SK-MEL-5 (cell line): ENCODE results near the gene ANKRD12. TPM values are rescaled to one million over a fixed set of nuclear protein-coding genes. Genes with fewer than 3 reads are reported as not detected.
"Not testable (repeated sequence)": the region's sequence is repeated elsewhere in the genome, so short reads cannot be mapped to it uniquely, and the experiment has no call there.

Source experiments
- DNase-seq: peaks from one replicate; pipeline ENCODE4 v3.0.0-alpha.2; 2016; ENCODE audit warnings: low read depth, low spot score
- in situ Hi-C: cut with HindIII; loops from 2 replicates; pipeline ENCODE4 v1.10.0; 2016; ENCODE audit warnings: low sequenced_read_pairs, high pct_unique_total_duplicates, low pct_unique_long_range_greater_than_20kb
- total RNA-seq: library from RNA; depleted of rRNA; stranded (reverse); fragments of >200 nt; shearing (Covaris generic); gene quantifications from 2 replicates; pipeline ENCODE4 v1.2.3, GENCODE V29; 2014

Gene ANKRD12
- total RNA-seq, 1 experiment from 2014 or later: 41.5 TPM

GRCh38 chr18:9135081-9135911 is 1.3 kb upstream of the ANKRD12 start:
- no peak for DNase-seq
- in situ Hi-C loops: no loop called here

GRCh38 chr18:9135912-9136314 is 668 bp upstream of the ANKRD12 start:
- DNase-seq: peak; percentile 36
- in situ Hi-C loops: no loop called here

DNA sequence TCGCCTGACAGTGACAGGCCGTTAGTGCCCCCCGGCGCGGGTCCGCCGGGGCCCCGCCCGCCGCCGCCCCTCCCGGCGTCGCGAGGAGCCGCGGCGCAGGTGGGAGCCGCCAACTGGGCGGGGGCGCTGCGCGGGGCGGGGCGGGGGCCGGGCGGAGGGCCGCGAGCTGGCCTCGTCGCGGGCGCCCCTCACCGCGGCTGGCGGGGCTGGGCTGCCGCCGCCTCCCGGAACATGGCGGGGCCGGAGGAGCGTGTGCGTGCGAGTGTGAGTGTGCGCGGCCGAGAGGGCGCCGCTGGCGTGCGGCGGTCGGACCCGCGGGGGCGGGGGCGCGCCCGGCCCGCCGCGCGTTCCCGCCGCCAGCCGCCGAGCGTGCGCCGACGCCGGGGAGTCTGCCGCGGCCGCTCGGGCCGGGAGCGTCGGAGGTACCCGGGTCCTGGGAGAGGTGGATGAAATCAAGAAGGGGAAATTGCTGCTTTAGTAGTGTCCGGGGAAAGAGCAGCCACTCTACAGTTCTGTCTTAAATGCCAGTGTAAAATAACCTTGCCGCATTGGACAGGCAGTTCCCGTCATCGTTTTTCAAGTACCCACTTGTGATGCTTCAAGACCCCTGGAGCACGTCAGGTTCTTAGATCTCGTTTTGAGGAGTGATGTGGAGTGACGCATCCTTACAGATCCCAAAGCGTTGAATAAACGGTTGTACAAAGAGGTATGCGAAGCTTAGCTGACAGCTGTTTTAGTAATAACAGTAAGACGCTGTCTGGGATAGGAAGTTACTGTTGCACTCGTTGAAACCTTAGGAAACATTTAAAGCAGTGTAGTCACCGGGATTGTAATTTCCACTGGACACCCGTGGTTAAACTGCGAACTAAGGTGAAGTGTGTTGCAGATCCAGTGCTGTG is 836 bp downstream of the ANKRD12 start:
- peak; percentile 72 for DNase-seq
- in situ Hi-C loops: no loop called here

DNA sequence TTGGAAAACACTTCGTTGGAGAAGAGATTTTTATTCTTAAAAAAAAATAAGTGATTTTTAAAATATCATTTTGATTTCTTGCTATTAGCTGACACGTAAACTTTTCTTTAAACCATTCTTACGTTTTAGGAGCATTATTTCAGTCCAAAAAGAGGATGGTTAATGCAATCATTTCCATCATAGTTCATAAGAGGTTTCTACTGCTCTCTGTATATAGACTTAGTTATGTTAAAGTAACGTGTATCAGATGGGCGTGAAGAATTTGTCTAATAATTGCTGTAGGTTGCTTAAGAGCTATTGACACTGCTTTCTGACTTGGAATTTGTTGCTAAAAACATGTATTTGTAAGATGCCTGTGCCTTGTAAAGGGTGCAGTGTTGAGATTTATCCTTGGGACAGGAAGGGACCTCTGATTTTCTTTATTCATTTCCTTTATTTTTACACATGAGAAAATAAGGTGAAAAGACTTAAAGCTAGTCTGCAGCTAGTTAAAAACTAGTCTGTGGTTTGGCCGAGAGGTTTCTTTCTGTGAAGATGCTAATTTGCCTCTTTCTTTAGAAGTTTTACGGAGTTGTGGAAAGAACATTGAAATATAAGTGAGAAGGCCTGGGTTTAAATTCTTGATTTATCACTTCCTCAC is 2.9 kb downstream of the ANKRD12 start:
- no peak for DNase-seq
- in situ Hi-C loops: no loop called here

- DNase-seq: no peak
- in situ Hi-C loops: no loop called here
Observed at GRCh38 chr18:9140381-9140780, 3.8 kb downstream of the ANKRD12 start.

DNA sequence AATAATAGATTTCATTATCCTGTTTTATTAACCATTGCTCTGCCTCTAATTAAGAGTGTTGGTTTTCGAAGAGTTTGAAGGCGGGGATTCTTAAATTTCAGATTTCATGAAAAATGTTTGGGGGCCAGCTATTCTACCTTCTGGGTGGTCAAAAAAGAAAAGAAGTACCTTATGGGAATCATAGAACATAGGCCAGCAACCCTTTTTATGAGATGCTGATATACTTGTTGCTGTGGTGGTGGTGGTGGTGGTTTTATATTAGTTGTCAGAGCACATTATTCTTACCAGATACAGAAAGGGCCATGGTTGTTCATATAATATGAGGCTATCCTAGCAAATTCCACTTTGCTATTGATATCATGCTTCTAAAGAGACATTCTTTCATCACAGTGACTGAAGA is 4.4 kb downstream of the ANKRD12 start:
- in situ Hi-C loops: no loop called here
- no peak for DNase-seq

DNA sequence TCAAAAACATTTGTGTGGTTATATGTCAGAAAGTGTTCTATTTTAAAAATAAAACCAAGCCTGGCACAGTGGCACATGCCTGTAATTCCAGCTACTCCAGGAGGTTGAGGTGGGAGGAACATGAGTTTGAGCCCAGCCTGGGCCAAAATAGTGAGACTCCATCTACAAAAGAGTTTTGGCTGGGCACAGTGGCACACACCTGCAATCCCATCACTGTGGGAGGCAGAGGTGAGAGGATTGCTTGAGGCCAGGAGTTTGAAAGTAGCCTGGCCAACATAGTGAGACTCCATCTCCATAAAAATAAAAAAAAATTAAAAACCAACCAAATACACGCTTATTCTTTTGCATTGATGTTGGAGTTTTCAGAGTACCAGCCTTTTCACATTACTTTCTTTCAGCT is 9.6 kb downstream of the ANKRD12 start:
- in situ Hi-C loops: no loop called here
- no peak for DNase-seq

- in situ Hi-C loops: no loop called here
- DNase-seq: peak; percentile 77
Observed at GRCh38 chr18:9147440-9148202, 11.0 kb downstream of the ANKRD12 start.

DNA sequence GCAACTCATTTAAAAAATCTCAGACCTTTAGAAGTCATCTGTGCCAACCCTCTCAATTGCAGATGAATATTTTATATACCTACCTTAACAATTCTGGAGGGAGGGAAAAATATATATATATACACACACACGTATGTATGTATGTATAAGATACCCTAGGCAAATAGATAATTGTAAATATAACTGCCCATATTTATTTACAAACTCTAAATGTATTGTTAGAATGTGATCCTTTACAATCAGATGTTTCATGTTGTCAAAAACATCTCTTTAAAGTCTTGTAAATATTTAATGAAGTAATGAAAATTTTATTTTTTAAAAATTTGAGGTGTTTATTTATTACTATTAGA is 11.6 kb downstream of the ANKRD12 start:
- DNase-seq: no peak

GRCh38 chr18:9150121-9150520 is 13.5 kb downstream of the ANKRD12 start:
- in situ Hi-C loops: no loop called here
- no peak for DNase-seq

More for the DNA sequence above, 11.6 kb downstream of the ANKRD12 start:
- in situ Hi-C loops: no loop called here

DNA sequence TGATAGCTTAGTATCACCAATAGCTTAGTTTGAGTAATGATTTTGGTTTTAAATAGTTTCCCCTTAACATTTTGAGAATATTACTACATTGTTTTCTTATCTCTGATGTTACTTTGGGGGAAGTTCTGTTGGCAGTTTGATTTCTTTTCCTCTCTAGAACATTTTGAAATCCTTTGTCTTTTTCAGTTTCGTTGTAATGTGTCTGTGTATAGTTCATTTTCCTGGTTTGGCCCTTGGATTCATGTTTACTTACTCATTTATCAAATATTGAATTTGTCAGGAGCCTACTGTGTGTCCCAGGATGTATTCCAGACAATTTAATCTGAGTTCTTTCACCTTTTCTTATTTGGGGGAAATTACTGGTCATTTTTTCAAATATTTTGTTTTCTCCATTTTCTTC is 16.7 kb downstream of the ANKRD12 start:
- in situ Hi-C loops: no loop called here

DNA sequence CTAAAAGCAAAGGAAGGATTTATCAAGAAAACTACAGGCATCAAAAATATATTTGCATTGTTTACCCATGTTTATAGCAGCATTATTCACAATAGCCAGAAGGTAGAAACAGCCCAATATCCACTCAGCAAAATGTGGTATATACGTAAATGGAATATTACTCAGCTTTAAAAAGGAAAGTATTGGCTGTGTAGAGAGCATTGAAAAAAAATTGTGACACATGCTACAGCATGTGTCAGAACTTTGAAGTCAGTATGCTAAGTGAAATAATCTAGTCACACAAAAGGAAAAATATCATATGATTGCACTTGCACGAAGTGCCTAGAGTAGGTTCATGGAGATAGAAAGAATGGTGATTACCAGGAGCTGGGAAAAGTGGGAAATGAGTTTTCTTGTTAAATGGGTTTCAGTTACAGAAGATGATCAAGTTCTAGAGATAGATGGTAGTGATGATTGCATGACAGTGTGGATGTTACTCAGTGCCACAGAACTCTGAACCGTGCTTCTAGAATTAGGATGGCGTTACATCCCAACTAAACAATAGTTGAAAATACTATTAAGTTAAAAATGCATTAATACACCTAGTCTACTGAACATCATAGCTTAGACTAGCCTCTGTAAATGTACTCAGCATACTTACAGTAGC is 20.1 kb downstream of the ANKRD12 start:
- in situ Hi-C loops: no loop called here
- no peak for DNase-seq

More for the DNA sequence above, 16.7 kb downstream of the ANKRD12 start:
- DNase-seq: no peak

DNA sequence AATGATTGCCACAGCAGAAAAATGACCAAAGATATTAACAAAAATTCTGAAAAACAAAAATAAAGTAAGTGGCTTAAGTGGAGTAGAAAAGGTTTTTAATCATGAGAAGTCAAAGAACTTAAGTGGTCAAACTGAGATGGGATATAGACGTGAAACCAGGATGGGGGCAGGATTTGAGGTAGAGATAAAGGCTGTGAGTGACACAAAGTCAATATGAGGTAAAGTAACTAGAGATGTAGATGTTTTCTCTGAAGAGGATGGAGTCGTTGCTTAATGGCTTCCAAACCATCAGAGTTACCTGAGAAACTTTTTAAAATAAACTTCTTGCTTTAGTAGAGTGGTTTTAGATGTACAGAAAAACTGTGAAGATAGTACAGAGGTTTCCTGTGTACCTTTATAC is 21.2 kb downstream of the ANKRD12 start:
- in situ Hi-C loops: no loop called here
- DNase-seq: no peak

GRCh38 chr18:9160014-9160413 is 23.4 kb downstream of the ANKRD12 start:
- in situ Hi-C loops: no loop called here
- no peak for DNase-seq

DNA sequence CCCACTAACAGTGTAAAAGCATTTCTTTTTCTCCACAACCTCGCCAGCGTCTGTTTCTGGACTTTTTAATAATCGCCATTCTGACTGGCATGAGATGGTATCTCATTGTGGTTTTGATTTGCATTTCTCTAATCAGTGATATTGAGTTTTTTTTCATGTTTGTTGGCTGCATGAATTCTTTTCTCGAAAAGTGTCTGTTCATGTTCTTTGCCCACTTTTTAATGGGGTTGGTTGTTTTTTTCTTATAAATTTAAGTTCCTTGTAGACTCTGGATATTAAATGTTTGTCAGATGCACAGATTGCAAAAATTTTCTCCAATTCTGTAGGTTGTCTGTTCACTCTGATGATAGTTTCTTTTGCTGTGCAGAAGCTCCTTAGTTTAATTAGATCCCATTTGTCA is 26.1 kb downstream of the ANKRD12 start:
- DNase-seq, in situ Hi-C loops: not testable (repeated sequence)

DNA sequence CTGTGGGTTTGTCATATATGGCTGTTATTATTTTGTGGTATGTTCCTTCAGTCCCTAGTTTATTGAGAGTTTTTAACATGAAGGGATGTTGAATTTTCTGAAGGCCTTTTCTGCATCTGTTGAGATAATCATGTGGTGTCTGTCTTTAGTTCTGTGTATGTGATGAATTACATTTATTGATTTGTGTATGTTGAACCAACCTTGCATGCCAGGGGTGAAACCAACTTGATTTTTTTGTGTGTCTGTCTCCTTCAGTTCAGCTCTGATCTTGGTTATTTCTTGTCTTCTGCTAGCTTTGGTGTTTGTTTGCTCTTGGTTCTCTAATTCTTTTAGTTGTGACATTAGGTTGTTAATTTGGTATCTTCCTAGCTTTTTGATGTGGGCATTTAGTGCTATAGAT is 27.6 kb downstream of the ANKRD12 start:
- DNase-seq, in situ Hi-C loops: not testable (repeated sequence)

DNA sequence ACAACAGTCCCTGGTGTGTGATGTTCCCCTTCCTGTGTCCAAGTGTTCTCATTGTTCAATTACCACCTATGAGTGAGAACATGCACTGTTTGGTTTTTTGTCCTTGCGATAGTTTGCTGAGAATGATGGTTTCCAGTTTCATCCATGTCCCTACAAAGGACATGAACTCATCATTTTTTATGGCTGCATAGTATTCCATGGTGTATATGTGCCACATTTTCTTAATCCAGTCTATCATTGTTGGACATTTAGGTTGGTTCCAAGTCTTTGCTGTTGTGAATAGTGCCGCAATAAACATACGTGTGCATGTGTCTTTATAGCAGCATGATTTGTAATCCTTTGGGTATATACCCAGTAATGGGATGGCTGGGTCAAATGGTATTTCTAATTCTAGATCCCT is 29.3 kb downstream of the ANKRD12 start:
- not testable (repeated sequence) for DNase-seq

More for the DNA sequence above, 29.3 kb downstream of the ANKRD12 start:
- in situ Hi-C loops: not testable (repeated sequence)
